ENCODE measurements around the gene PKHD1. TPM values are rescaled to one million over a fixed set of nuclear protein-coding genes. Genes with fewer than 3 reads are reported as not detected.

PKHD1 gene
- total RNA-seq, 1 donor from 2014 or later: 0.02 TPM

GRCh38 chr6:51913265-51913664, 174.1 kb downstream of the PKHD1 start:
- no peak for TF ChIP-seq CTCF (IDR thresholded peaks at IDR 0.05; ENCODE audit: unreplicated experiment)
- no peaks in the 10 kb centered on the region for H3K4me1 Mint-ChIP-seq
- H3K27ac Mint-ChIP-seq: no peak overlapping the region
- no peak for DNase-seq (ENCODE audit: low spot score in 2 of 2, unreplicated experiment in 2 of 2)
- H3K36me3 Mint-ChIP-seq: no peaks in the 10 kb centered on the region
- H3K9me3 Mint-ChIP-seq: peaks cover 2% of the 10 kb centered on the region
- peaks cover 20% of the 10 kb centered on the region for H3K27me3 Mint-ChIP-seq (ENCODE audit: low read depth)
- H3K4me3 Mint-ChIP-seq: no peak overlapping the region

GRCh38 chr6:51910851-51911250, 176.6 kb downstream of the PKHD1 start:
- Mint-ChIP-seq H3K27ac (no peak overlapping the region), H3K4me3 (no peak overlapping the region), H3K36me3 (no peaks in the 10 kb centered on the region), H3K9me3 (no peaks in the 10 kb centered on the region), H3K4me1 (no peaks in the 10 kb centered on the region), H3K27me3 (ENCODE audit: low read depth) (peaks cover 20% of the 10 kb centered on the region)
- TF ChIP-seq CTCF (IDR thresholded peaks at IDR 0.05; ENCODE audit: unreplicated experiment): no peak
- DNase-seq (ENCODE audit: low spot score in 2 of 2, unreplicated experiment in 2 of 2): no peak

GRCh38 chr6:51908243-51908642, 179.2 kb downstream of the PKHD1 start:
- no peak for TF ChIP-seq CTCF (IDR thresholded peaks at IDR 0.05; ENCODE audit: unreplicated experiment)
- Mint-ChIP-seq H3K27ac (no peak overlapping the region), H3K9me3 (no peaks in the 10 kb centered on the region), H3K4me3 (no peak overlapping the region), H3K27me3 (ENCODE audit: low read depth) (peaks cover 15% of the 10 kb centered on the region), H3K36me3 (no peaks in the 10 kb centered on the region), H3K4me1 (no peaks in the 10 kb centered on the region)
- no peak for DNase-seq (ENCODE audit: low spot score in 2 of 2, unreplicated experiment in 2 of 2)

- no peaks in the 10 kb centered on the region for H3K4me1 Mint-ChIP-seq
- H3K9me3 Mint-ChIP-seq: no peaks in the 10 kb centered on the region
- H3K36me3 Mint-ChIP-seq: no peaks in the 10 kb centered on the region
- no peaks in the 10 kb centered on the region for H3K27me3 Mint-ChIP-seq (ENCODE audit: low read depth)
- no peak for TF ChIP-seq CTCF (IDR thresholded peaks at IDR 0.05; ENCODE audit: unreplicated experiment)
- DNase-seq (ENCODE audit: low spot score in 2 of 2, unreplicated experiment in 2 of 2): no peak
- H3K4me3 Mint-ChIP-seq: no peak overlapping the region
- no peak overlapping the region for H3K27ac Mint-ChIP-seq
Measured at GRCh38 chr6:51901766-51902764, 185.3 kb downstream of the PKHD1 start.

GRCh38 chr6:51893366-51893765, 194.0 kb downstream of the PKHD1 start:
- Mint-ChIP-seq H3K4me3 (no peak overlapping the region), H3K4me1 (no peaks in the 10 kb centered on the region), H3K27ac (no peak overlapping the region), H3K27me3 (ENCODE audit: low read depth) (no peaks in the 10 kb centered on the region), H3K9me3 (no peaks in the 10 kb centered on the region), H3K36me3 (no peaks in the 10 kb centered on the region)
- no peak for DNase-seq (ENCODE audit: low spot score in 2 of 2, unreplicated experiment in 2 of 2)
- TF ChIP-seq CTCF (IDR thresholded peaks at IDR 0.05; ENCODE audit: unreplicated experiment): no peak
